H1 (cell line): Measurements from ENCODE around the gene PCDHA7. TPM values are rescaled to one million over a fixed set of nuclear protein-coding genes. Genes with fewer than 3 reads are reported as not detected.

Source experiments
- ASH2L ChIP-seq: fragments of 200-600, 300-600 bp; sonication (generic); IDR thresholded peaks from one replicate; pipeline ENCODE4 v1.7.1; 2017; ENCODE audit warnings: low read length
- GTF2F1 ChIP-seq: IDR thresholded peaks from 2 replicates; pipeline ENCODE4 v1.6.1; 2012; ENCODE audit warnings: low read depth, low read length, improper control_type of control experiment, borderline replicate concordance
- JUN ChIP-seq: IDR thresholded peaks from 2 replicates; pipeline ENCODE4 v1.6.1; 2011; ENCODE audit warnings: low read depth, mild to moderate bottlenecking, improper control_type of control experiment, low read length
- KDM1A ChIP-seq: fragments of 200-600, 300-600 bp; sonication (generic); IDR thresholded peaks from 2 replicates; pipeline ENCODE4 v1.7.1; 2016; ENCODE audit warnings: mild to moderate bottlenecking, low read length, borderline replicate concordance
- SP4 ChIP-seq: IDR thresholded peaks from 2 replicates; pipeline ENCODE4 v1.6.1; 2012; ENCODE audit warnings: low read length, inconsistent platforms
- TAF1 ChIP-seq: IDR thresholded peaks from 2 replicates; pipeline ENCODE4 v1.6.1; 2011; ENCODE audit warnings: mild to moderate bottlenecking, low read depth, low read length
- TEAD4 ChIP-seq: IDR thresholded peaks from 2 replicates; pipeline ENCODE4 v1.6.1; 2012; ENCODE audit warnings: low read depth, low read length, inconsistent platforms, mixed read lengths
- ZNF274 ChIP-seq: IDR thresholded peaks from 2 replicates; pipeline ENCODE4 v1.7.0; 2012; ENCODE audit warnings: low read length, borderline replicate concordance; ENCODE audit errors: extremely low read depth
- polyA plus RNA-seq, 7 experiments: library from polyadenylated mRNA; depleted of rRNA in 3 of 7; stranded (reverse) in 5 of 7; unstranded in 2 of 7; fragments of >200 nt in 5 of 7; fragments of 200-250 nt in 2 of 7; gene quantifications; 1 replicate in 5 of 7; 2 replicates in 1 of 7; 4 replicates in 1 of 7; pipeline versions ENCODE4 v1.2.1 to v1.2.3, GENCODE V29; 2011 to 2013; ENCODE audit warnings: missing spikeins in 2 of 7, mixed read lengths in 2 of 7
- total RNA-seq: library from RNA; stranded (reverse); fragmentation: NEBNext Ultra II Directional; extraction: Animal tissue kit (Norgen Biotek cat#: 25700); gene quantifications from 2 replicates; pipeline ENCODE4 v1.2.1, GENCODE V29; 2021
- TF ChIP-seq, protein P1 (sequence below): IDR thresholded peaks from 2 replicates; pipeline ENCODE4 v1.6.1; 2011; ENCODE audit warnings: low read length, improper control_type of control experiment
- TF ChIP-seq, protein P2 (sequence below), 3 experiments: IDR thresholded peaks; 1 replicate in 2 of 3; 2 replicates in 1 of 3; pipeline versions ENCODE4 v1.5.1 to v1.6.1; 2011; ENCODE audit warnings: low read length in 3 of 3, mild to moderate bottlenecking in 3 of 3, inconsistent platforms in 2 of 3, low read depth in 1 of 3, moderate library complexity in 1 of 3; ENCODE audit not compliant: insufficient read depth in 1 of 3; ENCODE audit errors: control extremely low read depth in 1 of 3

Gene PCDHA7
- total and polyA plus RNA-seq, 2 of the 8 experiments (the other 6 are each of a cell fraction or from before 2014, with no cell fraction given): 0.86 to 1.6 TPM

DNA sequence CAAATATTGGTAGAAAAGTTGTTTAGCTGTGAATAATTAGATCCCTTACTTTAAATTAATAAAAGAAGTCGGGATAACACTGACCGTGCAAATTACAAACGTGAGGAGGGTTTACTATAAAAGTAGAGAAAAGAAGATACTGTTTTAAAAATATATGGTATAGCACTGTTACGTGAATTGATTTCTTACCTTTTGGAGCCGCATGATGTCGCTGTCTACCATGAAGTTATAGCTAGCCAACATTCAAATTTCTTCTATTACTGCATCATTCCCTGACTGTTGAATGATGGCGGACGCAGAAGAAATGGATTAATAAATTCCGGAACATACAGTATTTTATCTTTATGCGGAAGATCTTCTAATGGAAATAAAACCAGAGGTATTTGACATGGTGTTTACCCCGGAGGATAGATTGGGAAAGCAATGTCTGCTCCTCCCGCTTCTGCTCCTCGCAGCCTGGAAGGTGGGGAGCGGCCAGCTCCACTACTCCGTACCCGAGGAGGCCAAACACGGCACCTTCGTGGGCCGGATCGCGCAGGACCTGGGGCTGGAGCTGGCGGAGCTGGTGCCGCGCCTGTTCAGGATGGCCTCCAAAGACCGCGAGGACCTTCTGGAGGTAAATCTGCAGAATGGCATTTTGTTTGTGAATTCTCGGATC, 6.2 kb upstream of the PCDHA7 start, which contains the start of gene PCDHA6 (continued):
- TF ChIP-seq, protein P1, sequence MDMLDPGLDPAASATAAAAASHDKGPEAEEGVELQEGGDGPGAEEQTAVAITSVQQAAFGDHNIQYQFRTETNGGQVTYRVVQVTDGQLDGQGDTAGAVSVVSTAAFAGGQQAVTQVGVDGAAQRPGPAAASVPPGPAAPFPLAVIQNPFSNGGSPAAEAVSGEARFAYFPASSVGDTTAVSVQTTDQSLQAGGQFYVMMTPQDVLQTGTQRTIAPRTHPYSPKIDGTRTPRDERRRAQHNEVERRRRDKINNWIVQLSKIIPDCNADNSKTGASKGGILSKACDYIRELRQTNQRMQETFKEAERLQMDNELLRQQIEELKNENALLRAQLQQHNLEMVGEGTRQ: no peak
- TF ChIP-seq ASH2L (no peak), JUN (no peak), TEAD4 (no peak), TAF1 (no peak), GTF2F1 (no peak), KDM1A (no peak), SP4 (no peak), ZNF274 (no peak)
- TF ChIP-seq, protein P2, sequence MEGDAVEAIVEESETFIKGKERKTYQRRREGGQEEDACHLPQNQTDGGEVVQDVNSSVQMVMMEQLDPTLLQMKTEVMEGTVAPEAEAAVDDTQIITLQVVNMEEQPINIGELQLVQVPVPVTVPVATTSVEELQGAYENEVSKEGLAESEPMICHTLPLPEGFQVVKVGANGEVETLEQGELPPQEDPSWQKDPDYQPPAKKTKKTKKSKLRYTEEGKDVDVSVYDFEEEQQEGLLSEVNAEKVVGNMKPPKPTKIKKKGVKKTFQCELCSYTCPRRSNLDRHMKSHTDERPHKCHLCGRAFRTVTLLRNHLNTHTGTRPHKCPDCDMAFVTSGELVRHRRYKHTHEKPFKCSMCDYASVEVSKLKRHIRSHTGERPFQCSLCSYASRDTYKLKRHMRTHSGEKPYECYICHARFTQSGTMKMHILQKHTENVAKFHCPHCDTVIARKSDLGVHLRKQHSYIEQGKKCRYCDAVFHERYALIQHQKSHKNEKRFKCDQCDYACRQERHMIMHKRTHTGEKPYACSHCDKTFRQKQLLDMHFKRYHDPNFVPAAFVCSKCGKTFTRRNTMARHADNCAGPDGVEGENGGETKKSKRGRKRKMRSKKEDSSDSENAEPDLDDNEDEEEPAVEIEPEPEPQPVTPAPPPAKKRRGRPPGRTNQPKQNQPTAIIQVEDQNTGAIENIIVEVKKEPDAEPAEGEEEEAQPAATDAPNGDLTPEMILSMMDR (IDR thresholded peaks at IDR 0.05; ENCODE audit: control extremely low read depth in 1 of 3, insufficient read depth in 1 of 3, low read depth in 1 of 3, low read length in 3 of 3): no peak
- TF ChIP-seq, all 59 proteins: peak for 0
